NB4 (cell line): ENCODE measurements around the gene SLC12A6.

Experiments
- DNase-seq: peaks from one replicate; pipeline ENCODE4 v3.0.0; 2010; ENCODE audit warnings: low read depth
- H3K4me3 ChIP-seq: one replicate; pipeline ENCODE4 v1.5.1; 2011; ENCODE audit warnings: mild to moderate bottlenecking, low read depth, low read length, moderate library complexity
- MYC ChIP-seq: IDR thresholded peaks from 2 replicates; pipeline ENCODE4 v1.6.1; 2011; ENCODE audit warnings: low read depth, low read length
- POLR2A ChIP-seq: IDR thresholded peaks from 2 replicates; pipeline ENCODE4 v1.6.1; 2011; ENCODE audit warnings: mild to moderate bottlenecking; ENCODE audit not compliant: insufficient read length; ENCODE audit errors: extremely low read depth
- TF ChIP-seq, protein P1 (sequence below): IDR thresholded peaks from one replicate; pipeline ENCODE4 v1.5.1; 2012; ENCODE audit warnings: low read depth, low read length
- TF ChIP-seq, protein P2 (sequence below): IDR thresholded peaks from 2 replicates; pipeline ENCODE4 v1.6.1; 2011; ENCODE audit warnings: low read depth, low read length

Gene SLC12A6

GRCh38 chr15:34304613-34305012 is 33.0 kb downstream of the SLC12A6 start:
- DNase-seq, result no peak
- TF ChIP-seq POLR2A (no peak), MYC (no peak)
- TF ChIP-seq, protein P1, sequence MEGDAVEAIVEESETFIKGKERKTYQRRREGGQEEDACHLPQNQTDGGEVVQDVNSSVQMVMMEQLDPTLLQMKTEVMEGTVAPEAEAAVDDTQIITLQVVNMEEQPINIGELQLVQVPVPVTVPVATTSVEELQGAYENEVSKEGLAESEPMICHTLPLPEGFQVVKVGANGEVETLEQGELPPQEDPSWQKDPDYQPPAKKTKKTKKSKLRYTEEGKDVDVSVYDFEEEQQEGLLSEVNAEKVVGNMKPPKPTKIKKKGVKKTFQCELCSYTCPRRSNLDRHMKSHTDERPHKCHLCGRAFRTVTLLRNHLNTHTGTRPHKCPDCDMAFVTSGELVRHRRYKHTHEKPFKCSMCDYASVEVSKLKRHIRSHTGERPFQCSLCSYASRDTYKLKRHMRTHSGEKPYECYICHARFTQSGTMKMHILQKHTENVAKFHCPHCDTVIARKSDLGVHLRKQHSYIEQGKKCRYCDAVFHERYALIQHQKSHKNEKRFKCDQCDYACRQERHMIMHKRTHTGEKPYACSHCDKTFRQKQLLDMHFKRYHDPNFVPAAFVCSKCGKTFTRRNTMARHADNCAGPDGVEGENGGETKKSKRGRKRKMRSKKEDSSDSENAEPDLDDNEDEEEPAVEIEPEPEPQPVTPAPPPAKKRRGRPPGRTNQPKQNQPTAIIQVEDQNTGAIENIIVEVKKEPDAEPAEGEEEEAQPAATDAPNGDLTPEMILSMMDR, result no peak
- TF ChIP-seq, protein P2, sequence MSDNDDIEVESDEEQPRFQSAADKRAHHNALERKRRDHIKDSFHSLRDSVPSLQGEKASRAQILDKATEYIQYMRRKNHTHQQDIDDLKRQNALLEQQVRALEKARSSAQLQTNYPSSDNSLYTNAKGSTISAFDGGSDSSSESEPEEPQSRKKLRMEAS, result no peak
- no peak overlapping the region for H3K4me3 ChIP-seq

DNA sequence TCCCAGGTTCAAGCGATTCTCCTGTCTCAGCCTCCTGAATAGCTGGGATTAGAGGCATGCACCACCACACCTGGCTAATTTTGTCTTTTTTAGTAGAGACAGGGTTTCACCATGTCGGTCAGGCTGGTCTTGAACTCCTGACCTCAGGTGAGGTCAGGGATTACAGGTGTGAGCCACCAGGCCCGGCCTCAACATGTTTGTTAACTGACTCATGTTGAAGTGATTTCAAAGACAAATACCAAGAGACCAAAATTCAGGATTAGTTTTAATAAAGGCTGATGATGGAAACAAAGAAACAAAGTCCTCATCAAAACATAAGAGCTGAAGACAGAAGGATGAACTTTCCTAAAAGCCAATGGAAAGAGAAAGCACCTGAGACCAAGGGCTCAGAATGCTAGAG is 36.5 kb downstream of the SLC12A6 start:
- DNase-seq, result no peak
- no peak overlapping the region for H3K4me3 ChIP-seq
- TF ChIP-seq, protein P2, result no peak

- TF ChIP-seq, protein P2, result no peak
- TF ChIP-seq, protein P1, result no peak
- TF ChIP-seq MYC, result no peak
- no peak for TF ChIP-seq POLR2A
- no peak for DNase-seq
- H3K4me3 ChIP-seq, result no peak overlapping the region
Observed at GRCh38 chr15:34297059-34297458, 40.5 kb downstream of the SLC12A6 start.

DNA sequence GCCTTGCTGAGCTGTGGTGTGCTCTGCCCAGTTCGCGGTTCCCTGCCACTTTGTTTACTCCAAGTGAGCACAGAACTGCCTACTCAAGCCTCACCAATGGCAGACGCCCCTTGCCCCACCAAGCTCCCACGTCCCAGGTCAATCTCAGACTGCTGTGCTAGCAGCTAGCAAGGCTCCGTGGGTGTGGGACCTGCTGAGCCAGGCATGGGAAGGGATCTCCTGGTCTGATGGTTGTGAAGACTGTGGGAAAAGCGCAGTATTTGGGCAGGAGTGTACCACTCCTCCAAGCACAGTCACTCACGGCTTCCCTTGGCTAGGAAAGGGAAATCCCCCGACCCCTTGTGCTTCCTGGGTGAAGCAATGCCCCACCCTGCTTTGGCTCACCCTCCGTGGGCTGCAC is 45.0 kb downstream of the SLC12A6 start:
- DNase-seq, result no peak
- H3K4me3 ChIP-seq, result no peak overlapping the region
- TF ChIP-seq, protein P2, result no peak
- TF ChIP-seq, protein P1, result no peak
- TF ChIP-seq MYC (no peak), POLR2A (no peak)

- no peak for DNase-seq
- TF ChIP-seq POLR2A (no peak), MYC (no peak)
- TF ChIP-seq, protein P1, result no peak
- H3K4me3 ChIP-seq, result no peak overlapping the region
Observed at GRCh38 chr15:34284937-34285336, 52.6 kb downstream of the SLC12A6 start.

DNA sequence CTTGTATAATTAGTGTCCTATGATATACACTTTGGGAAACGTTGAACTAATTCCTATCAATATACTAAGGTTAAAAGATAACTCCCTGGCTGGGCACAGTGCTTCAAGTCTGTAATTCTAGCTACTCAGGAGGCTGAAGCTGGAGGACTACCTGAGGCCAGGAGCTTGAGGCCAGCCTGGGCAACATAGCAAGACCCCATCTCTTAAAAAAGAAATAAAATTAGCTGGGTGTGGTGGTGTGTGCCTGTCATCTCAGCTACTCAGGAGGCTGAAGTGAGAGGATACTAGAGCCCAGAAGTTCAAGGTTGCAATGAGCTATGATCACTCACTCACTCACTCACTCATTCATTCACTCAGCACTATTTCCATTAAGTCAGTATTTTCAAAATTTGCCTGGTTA is 55.2 kb downstream of the SLC12A6 start:
- H3K4me3 ChIP-seq, result no peak overlapping the region
- no peak for TF ChIP-seq MYC
- TF ChIP-seq, protein P2, result no peak
- TF ChIP-seq, protein P1, result no peak
- TF ChIP-seq POLR2A, result no peak
- no peak for DNase-seq
